Measurements from ENCODE around the gene SNX14.

- no peak for TF ChIP-seq CTCF (IDR thresholded peaks at IDR 0.05)
- TF ChIP-seq POLR2A (IDR thresholded peaks at IDR 0.05), result no peak
- TF ChIP-seq EP300 (IDR thresholded peaks at IDR 0.05), result no peak
These were observed 36.5 kb downstream of the SNX14 start for GRCh38 chr6:85556992-85557668.

Measured in ovary (tissue), 3 donors.